ENCODE measurements around the gene NARS2.
"Not testable (repeated sequence)": the region's sequence is repeated elsewhere in the genome, so short reads cannot be mapped to it uniquely, and the experiment has no call there.

Gene NARS2

GRCh38 chr11:78552881-78553280 lies 21.8 kb downstream of the NARS2 start:
- no peak for TF ChIP-seq CTCF (IDR thresholded peaks at IDR 0.05; ENCODE audit: insufficient read depth, low read length, poor library complexity, severe bottlenecking)
- no peak for DNase-seq (ENCODE audit: extremely low read depth, insufficient read length)
- Histone ChIP-seq H3K27me3 (replicated peaks; ENCODE audit: control insufficient read depth, insufficient read depth, low read length) (no peaks in the 10 kb centered on the region), H3K36me3 (ENCODE audit: control insufficient read depth, insufficient read depth, low read length) (no peaks in the 10 kb centered on the region), H3K4me3 (replicated peaks; ENCODE audit: low read depth, low read length) (no peak overlapping the region)

GRCh38 chr11:78552139-78552538 lies 22.5 kb downstream of the NARS2 start:
- not testable (repeated sequence) for H3K4me3 ChIP-seq (replicated peaks; ENCODE audit: low read depth, low read length); H3K27me3 ChIP-seq (replicated peaks; ENCODE audit: control insufficient read depth, insufficient read depth, low read length); DNase-seq (ENCODE audit: extremely low read depth, insufficient read length); H3K36me3 ChIP-seq (ENCODE audit: control insufficient read depth, insufficient read depth, low read length)

GRCh38 chr11:78551066-78551465 lies 23.6 kb downstream of the NARS2 start:
- no peaks in the 10 kb centered on the region; the same call in 1 of the 2 replicates for H3K36me3 ChIP-seq (ENCODE audit: control insufficient read depth, insufficient read depth, low read length)
- no peak for DNase-seq (ENCODE audit: extremely low read depth, insufficient read length)
- no peak overlapping the region for H3K4me3 ChIP-seq (replicated peaks; ENCODE audit: low read depth, low read length)
- H3K27me3 ChIP-seq (replicated peaks; ENCODE audit: control insufficient read depth, insufficient read depth, low read length): no peaks in the 10 kb centered on the region
- no peak for TF ChIP-seq CTCF (IDR thresholded peaks at IDR 0.05; ENCODE audit: insufficient read depth, low read length, poor library complexity, severe bottlenecking)

- Histone ChIP-seq H3K27me3 (replicated peaks; ENCODE audit: control insufficient read depth, insufficient read depth, low read length) (no peaks in the 10 kb centered on the region), H3K36me3 (ENCODE audit: control insufficient read depth, insufficient read depth, low read length) (no peaks in the 10 kb centered on the region; the same call in 1 of the 2 replicates), H3K4me3 (replicated peaks; ENCODE audit: low read depth, low read length) (no peak overlapping the region)
- no peak for DNase-seq (ENCODE audit: extremely low read depth, insufficient read length)
- no peak for TF ChIP-seq CTCF (IDR thresholded peaks at IDR 0.05; ENCODE audit: insufficient read depth, low read length, poor library complexity, severe bottlenecking)
These were observed 24.8 kb downstream of the NARS2 start for GRCh38 chr11:78549624-78550409.

GRCh38 chr11:78548911-78549590 lies 25.6 kb downstream of the NARS2 start:
- Histone ChIP-seq H3K27me3 (replicated peaks; ENCODE audit: control insufficient read depth, insufficient read depth, low read length) (no peaks in the 10 kb centered on the region), H3K36me3 (ENCODE audit: control insufficient read depth, insufficient read depth, low read length) (no peaks in the 10 kb centered on the region; the same call in 1 of the 2 replicates)
- DNase-seq (ENCODE audit: extremely low read depth, insufficient read length): no peak

More at GRCh38 chr11:78548911-78549590, 25.6 kb downstream of the NARS2 start:
- no peak for TF ChIP-seq CTCF (IDR thresholded peaks at IDR 0.05; ENCODE audit: insufficient read depth, low read length, poor library complexity, severe bottlenecking)
- no peak overlapping the region for H3K4me3 ChIP-seq (replicated peaks; ENCODE audit: low read depth, low read length)
